GM08714 (cell line): ENCODE results near the gene USP34.
"Not testable (repeated sequence)": the region's sequence is repeated elsewhere in the genome, so short reads cannot be mapped to it uniquely, and the experiment has no call there.

Experiments
- H3K4me3 ChIP-seq: fragments of 200-500 bp; sonication (Bioruptor generic); 2 replicates; pipeline ENCODE4 v1.5.1; 2014; ENCODE audit warnings: mild to moderate bottlenecking, low read length, inconsistent platforms
- ZNF274 ChIP-seq: IDR thresholded peaks from 2 replicates; pipeline ENCODE4 v1.6.1; 2012; ENCODE audit warnings: mild to moderate bottlenecking, low read depth, low read length

USP34 gene

DNA sequence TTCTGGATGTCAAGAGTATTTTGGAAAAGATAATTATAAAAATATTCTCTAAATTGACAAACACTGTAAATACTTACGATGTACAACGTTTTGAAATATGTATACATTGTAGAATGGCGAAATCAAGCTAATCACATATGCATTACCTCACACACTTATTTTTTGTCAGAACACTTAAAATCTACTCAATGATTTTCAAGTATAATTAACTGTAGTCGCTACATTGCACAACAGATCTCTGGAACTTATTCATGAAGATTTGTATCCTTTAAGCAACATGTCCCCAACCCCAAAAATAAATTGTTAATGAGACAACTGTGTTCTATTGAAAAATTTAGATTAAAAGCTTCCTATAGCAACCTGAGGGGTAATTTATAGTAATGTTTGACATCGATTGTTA is 249.1 kb downstream of the USP34 start:
- H3K4me3 ChIP-seq = no peak overlapping the region
- TF ChIP-seq ZNF274 = no peak

DNA sequence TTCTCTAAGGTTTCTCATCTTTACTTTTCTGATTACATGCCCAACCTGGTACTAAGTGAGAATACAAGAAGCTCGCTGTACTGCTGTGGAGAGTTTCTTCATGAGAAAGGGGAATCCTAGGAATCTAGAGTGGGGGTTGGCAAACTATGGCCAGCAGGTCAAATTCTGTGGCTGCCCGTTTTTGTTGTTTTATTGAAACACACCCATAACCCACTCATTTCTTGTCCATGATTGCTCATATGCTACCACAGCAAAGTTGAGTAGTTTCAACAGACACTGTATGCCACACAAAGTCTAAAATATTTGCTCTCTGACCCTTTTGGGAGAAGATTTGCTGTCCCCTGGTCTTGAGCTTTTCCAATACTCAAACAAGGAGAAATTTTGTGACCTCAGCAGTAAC is 250.1 kb downstream of the USP34 start:
- no peak overlapping the region for H3K4me3 ChIP-seq
- TF ChIP-seq ZNF274 = no peak

DNA sequence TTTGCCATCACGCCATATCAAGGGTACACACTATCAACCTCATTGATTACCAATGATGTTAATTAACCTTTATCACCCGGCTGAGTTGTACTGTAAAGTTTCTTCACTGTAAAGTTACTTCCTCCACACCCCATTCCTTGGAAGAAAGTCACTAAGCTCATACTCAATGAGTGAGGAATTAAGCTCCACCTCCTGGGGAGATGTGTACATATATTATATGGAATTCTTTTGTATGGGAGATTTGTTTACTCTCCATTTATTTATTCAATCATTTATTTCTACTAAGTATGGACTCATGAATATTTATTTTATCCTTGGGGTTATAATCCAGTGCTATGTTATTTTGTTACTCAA is 252.1 kb downstream of the USP34 start:
- no peak for TF ChIP-seq ZNF274
- H3K4me3 ChIP-seq = no peak overlapping the region

GRCh38 chr2:61218076-61218816 is 252.6 kb downstream of the USP34 start:
- no peak for TF ChIP-seq ZNF274
- H3K4me3 ChIP-seq = no peak overlapping the region

- no peak overlapping the region for H3K4me3 ChIP-seq
- no peak for TF ChIP-seq ZNF274
Measured at GRCh38 chr2:61214171-61214570, 256.7 kb downstream of the USP34 start.

- TF ChIP-seq ZNF274 = no peak
- H3K4me3 ChIP-seq = no peak overlapping the region
Measured at GRCh38 chr2:61210332-61210981, 260.4 kb downstream of the USP34 start.

- no peak overlapping the region for H3K4me3 ChIP-seq
- TF ChIP-seq ZNF274 = no peak
Measured at GRCh38 chr2:61205132-61205531, 265.8 kb downstream of the USP34 start.

- no peak for TF ChIP-seq ZNF274
- no peak overlapping the region for H3K4me3 ChIP-seq
Measured at GRCh38 chr2:61196671-61197070, 274.2 kb downstream of the USP34 start.

GRCh38 chr2:61194646-61195045 is 276.2 kb downstream of the USP34 start:
- H3K4me3 ChIP-seq = not testable (repeated sequence)

GRCh38 chr2:61193670-61194561 is 277.0 kb downstream of the USP34 start:
- TF ChIP-seq ZNF274 = no peak

DNA sequence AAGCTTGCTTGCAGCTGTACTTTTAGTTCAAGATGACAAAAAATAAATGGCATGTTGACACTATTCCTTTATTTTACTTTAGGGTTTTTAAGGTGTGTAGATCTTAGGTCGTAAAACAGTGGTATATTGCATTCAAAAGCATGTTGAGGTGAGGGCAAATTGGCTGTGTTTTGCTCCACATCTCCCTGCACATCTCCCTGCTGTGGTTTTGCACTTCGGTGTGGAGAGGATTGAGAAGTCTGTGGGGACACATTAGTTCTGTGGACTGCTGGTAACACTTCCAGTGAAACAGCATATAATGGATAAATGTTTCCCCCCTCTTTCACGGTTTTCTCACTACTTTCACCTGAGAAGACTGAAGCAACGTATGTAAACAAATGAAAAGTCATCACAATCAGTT is 283.8 kb downstream of the USP34 start:
- TF ChIP-seq ZNF274 = no peak
- H3K4me3 ChIP-seq = no peak overlapping the region

More at GRCh38 chr2:61193670-61194561, 277.0 kb downstream of the USP34 start:
- no peak overlapping the region for H3K4me3 ChIP-seq

- TF ChIP-seq ZNF274 = no peak
Measured at GRCh38 chr2:61185231-61185728, 285.6 kb downstream of the USP34 start.

DNA sequence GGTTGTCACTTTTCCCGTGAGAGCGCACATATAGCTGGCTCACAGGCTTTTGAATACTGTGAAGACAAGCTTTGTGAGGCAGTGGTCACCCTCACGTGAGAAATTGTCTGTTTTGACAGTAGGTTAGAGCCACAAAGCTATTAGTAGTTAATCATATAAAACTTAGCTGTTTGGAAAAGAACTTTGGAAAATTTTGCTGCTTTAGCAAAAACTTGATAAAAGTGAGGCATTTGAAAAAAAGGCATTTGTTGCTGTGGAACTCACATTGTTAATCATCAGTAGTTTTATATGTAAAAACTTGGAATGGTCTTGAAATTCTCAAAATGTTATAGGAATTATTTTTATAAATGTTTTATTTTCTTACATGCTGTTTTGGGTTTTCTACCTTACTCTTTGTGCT is 286.6 kb downstream of the USP34 start:
- no peak overlapping the region for H3K4me3 ChIP-seq
- no peak for TF ChIP-seq ZNF274

More at GRCh38 chr2:61185231-61185728, 285.6 kb downstream of the USP34 start:
- H3K4me3 ChIP-seq = no peak overlapping the region

- no peak overlapping the region for H3K4me3 ChIP-seq
- TF ChIP-seq ZNF274 = no peak
Measured at GRCh38 chr2:61183795-61184194, 287.1 kb downstream of the USP34 start.

GRCh38 chr2:61182059-61182383 is 288.9 kb downstream of the USP34 start:
- no peak overlapping the region for H3K4me3 ChIP-seq
- TF ChIP-seq ZNF274 = no peak
